SK-N-SH treated with all-trans-retinoic acid at 6 μM for 48 hours (cell line): ENCODE results near the gene CAMK2A.
A peak's percentile ranks its signal among the peaks of the same experiment; 100 is the strongest.

Experiments
- ARNTL ChIP-seq: fragments of 450-650 bp; formaldehyde crosslinking; IDR thresholded peaks from 2 replicates; pipeline ENCODE4 v1.5.0; 2020; ENCODE audit warnings: low read depth, mild to moderate bottlenecking, moderate library complexity, borderline replicate concordance
- ESRRG ChIP-seq: fragments of 250-450 bp; sonication (Bioruptor Pico); IDR thresholded peaks from 2 replicates; pipeline ENCODE4 v1.6.1; 2021; ENCODE audit warnings: mild to moderate bottlenecking
- GLIS3 ChIP-seq: fragments of 250-450 bp; sonication (Bioruptor Pico); IDR thresholded peaks from 2 replicates; pipeline ENCODE4 v1.5.0; 2020; ENCODE audit warnings: mild to moderate bottlenecking, moderate library complexity
- ISL1 ChIP-seq: fragments of 250-450 bp; sonication (Bioruptor Pico); IDR thresholded peaks from 2 replicates; pipeline ENCODE4 v2.1.2; 2022; ENCODE audit warnings: mild to moderate bottlenecking, moderate library complexity
- OSR1 ChIP-seq: fragments of 250-450 bp; sonication (Bioruptor Pico); IDR thresholded peaks from 2 replicates; pipeline ENCODE4 v1.8.0; 2022; ENCODE audit warnings: moderate library complexity, mild to moderate bottlenecking, inconsistent platforms
- PATZ1 ChIP-seq: fragments of 250-450 bp; sonication (Bioruptor Pico); IDR thresholded peaks from 2 replicates; pipeline ENCODE4 v1.8.0; 2020; ENCODE audit warnings: mild to moderate bottlenecking, moderate library complexity, borderline replicate concordance
- POU6F1 ChIP-seq: fragments of 250-450 bp; sonication (Bioruptor Pico); IDR thresholded peaks from 2 replicates; pipeline ENCODE4 v1.8.0; 2021; ENCODE audit warnings: low read depth, mild to moderate bottlenecking, moderate library complexity, borderline replicate concordance
- PPARA ChIP-seq: fragments of 250-450 bp; sonication (Bioruptor Pico); IDR thresholded peaks from 2 replicates; pipeline ENCODE4 v1.5.0; 2020; ENCODE audit warnings: mild to moderate bottlenecking, borderline replicate concordance
- RARB ChIP-seq: fragments of 250-450 bp; sonication (Bioruptor Pico); IDR thresholded peaks from 2 replicates; pipeline ENCODE4 v1.8.0; 2021; ENCODE audit warnings: mild to moderate bottlenecking, moderate library complexity
- TOX ChIP-seq: fragments of 250-450 bp; sonication (Bioruptor Pico); IDR thresholded peaks from 2 replicates; pipeline ENCODE4 v1.8.0; 2021; ENCODE audit warnings: mild to moderate bottlenecking, moderate library complexity, borderline replicate concordance
- ZC3H10 ChIP-seq: fragments of 250-450 bp; sonication (Bioruptor Pico); IDR thresholded peaks from 2 replicates; pipeline ENCODE4 v1.5.1; 2021; ENCODE audit warnings: mild to moderate bottlenecking, moderate library complexity
- ZFP30 ChIP-seq: fragments of 450-650 bp; formaldehyde crosslinking; IDR thresholded peaks from 2 replicates; pipeline ENCODE4 v1.5.0; 2022; ENCODE audit warnings: mild to moderate bottlenecking, moderate library complexity

GRCh38 chr5:150303660-150304386 is 14.2 kb upstream of the CAMK2A start:
- TF ChIP-seq POU6F1 (CRISPR knock-in tag) = no peak
- no peak; the same call in none of the 2 replicates for TF ChIP-seq ISL1 (CRISPR knock-in tag)
- no peak for TF ChIP-seq RARB (CRISPR knock-in tag)
- no peak for TF ChIP-seq ZFP30 (CRISPR knock-in tag)
- no peak for TF ChIP-seq PPARA (CRISPR knock-in tag)
- TF ChIP-seq ARNTL = no peak
- TF ChIP-seq TOX = no peak
- no peak for TF ChIP-seq OSR1 (CRISPR knock-in tag)
- no peak for TF ChIP-seq ESRRG (CRISPR knock-in tag)
- TF ChIP-seq PATZ1 (CRISPR knock-in tag) = peak; percentile 35; the same call in 1 of the 2 replicates
- no peak for TF ChIP-seq GLIS3 (CRISPR knock-in tag)
- TF ChIP-seq ZC3H10 = no peak
